WTC11 (cell line): ENCODE results near the gene KDM2B.

ENCODE experiments used
- CTCF ChIP-seq: fragments of 200-600 bp; IDR thresholded peaks from 2 replicates; pipeline ENCODE4 v1.8.0; 2022; ENCODE audit warnings: antibody characterized with exemption
- E2F1 ChIP-seq: sonication (generic); formaldehyde crosslinking; IDR thresholded peaks from 2 replicates; pipeline ENCODE4 v1.8.0; 2022; ENCODE audit warnings: mild to moderate bottlenecking, missing genetic modification reagents
- NFYB ChIP-seq: sonication (generic); formaldehyde crosslinking; conservative IDR thresholded peaks from 2 replicates; pipeline ENCODE4 v1.8.0; 2022; ENCODE audit warnings: low read depth, missing genetic modification reagents

- TF ChIP-seq CTCF = no peak
- no peak for TF ChIP-seq E2F1
- TF ChIP-seq NFYB = no peak
Measured at GRCh38 chr12:121523741-121524140, 57.1 kb downstream of the KDM2B start.
